ENCODE results near the gene ACOT2.

- TF ChIP-seq, protein P1, sequence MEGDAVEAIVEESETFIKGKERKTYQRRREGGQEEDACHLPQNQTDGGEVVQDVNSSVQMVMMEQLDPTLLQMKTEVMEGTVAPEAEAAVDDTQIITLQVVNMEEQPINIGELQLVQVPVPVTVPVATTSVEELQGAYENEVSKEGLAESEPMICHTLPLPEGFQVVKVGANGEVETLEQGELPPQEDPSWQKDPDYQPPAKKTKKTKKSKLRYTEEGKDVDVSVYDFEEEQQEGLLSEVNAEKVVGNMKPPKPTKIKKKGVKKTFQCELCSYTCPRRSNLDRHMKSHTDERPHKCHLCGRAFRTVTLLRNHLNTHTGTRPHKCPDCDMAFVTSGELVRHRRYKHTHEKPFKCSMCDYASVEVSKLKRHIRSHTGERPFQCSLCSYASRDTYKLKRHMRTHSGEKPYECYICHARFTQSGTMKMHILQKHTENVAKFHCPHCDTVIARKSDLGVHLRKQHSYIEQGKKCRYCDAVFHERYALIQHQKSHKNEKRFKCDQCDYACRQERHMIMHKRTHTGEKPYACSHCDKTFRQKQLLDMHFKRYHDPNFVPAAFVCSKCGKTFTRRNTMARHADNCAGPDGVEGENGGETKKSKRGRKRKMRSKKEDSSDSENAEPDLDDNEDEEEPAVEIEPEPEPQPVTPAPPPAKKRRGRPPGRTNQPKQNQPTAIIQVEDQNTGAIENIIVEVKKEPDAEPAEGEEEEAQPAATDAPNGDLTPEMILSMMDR (IDR thresholded peaks at IDR 0.05): no peak
- no peak for TF ChIP-seq EZH2 (IDR thresholded peaks at IDR 0.05; ENCODE audit: borderline replicate concordance, insufficient read depth, low read depth, low read length, poor library complexity, severe bottlenecking)
These were observed 15.2 kb upstream of the ACOT2 start for GRCh38 chr14:73553845-73554244.
